AG10803 (cell line): Measurements from ENCODE around the gene ZCCHC2.
A peak's percentile ranks its signal among the peaks of the same experiment; 100 is the strongest.

ENCODE experiments used
- DNase-seq: peaks from one replicate; pipeline ENCODE4 v3.0.0; 2010; ENCODE audit warnings: low read depth
- H3K4me3 ChIP-seq: 2 replicates; pipeline ENCODE4 v1.5.1; 2011; ENCODE audit warnings: mild to moderate bottlenecking, low read length, control low read depth
- CTCF ChIP-seq: conservative IDR thresholded peaks from 2 replicates; pipeline ENCODE4 v1.5.1; 2011; ENCODE audit warnings: mild to moderate bottlenecking, low read length, control low read depth, inconsistent platforms

The ZCCHC2 gene

GRCh38 chr18:62499263-62499650 lies 23.6 kb upstream of the ZCCHC2 start:
- no peak overlapping the region for H3K4me3 ChIP-seq
- no peak for DNase-seq
- no peak for TF ChIP-seq CTCF

DNA sequence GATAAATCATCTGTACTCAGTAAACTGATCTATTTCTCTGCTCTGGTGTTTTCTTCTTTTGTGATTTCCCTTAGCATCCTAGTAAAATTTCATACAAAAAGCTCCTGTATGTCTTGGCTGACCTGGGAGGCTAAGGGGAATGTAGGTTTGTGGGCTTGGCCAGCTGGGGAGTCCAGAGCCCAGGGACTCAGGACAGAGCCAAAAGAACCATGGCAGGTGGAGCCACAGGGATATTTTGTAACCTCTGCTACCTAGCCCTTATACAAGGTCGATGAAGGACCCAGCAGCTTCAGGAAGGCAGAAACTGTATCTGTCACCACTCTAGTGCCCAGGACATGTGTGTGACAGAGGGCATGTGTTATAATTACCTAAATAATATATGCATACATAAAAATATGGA lies 22.7 kb upstream of the ZCCHC2 start:
- no peak overlapping the region for H3K4me3 ChIP-seq
- TF ChIP-seq CTCF, result no peak
- DNase-seq, result no peak

DNA sequence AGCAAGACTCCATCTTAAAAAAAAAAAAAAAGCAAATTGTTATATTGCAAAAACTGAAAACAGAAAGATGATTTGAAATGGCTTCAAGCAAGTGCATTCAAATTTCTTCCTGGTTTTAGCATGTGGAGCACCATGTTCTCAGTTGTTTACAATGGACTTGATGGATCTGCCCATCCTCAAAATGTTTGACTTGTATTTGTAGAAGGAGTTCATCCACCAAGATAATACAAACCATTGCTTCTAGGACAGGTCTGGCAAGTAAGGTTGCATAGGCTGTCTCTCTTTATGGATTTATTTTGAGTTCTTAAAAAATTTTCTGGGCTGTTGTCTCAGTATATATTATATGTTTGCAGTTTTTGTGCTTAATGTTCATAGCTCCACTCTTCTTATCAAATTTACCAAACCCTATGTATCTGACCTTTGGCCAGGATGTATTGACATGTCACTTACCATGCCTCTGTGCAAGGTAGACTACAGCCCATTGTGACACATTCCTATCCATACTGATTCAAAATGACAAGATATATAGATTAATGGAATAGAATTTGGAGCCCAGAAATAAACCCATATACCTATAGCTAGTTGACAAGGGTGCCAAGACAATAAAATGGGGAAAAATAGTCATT lies 21.7 kb upstream of the ZCCHC2 start:
- no peak for DNase-seq
- no peak for TF ChIP-seq CTCF
- H3K4me3 ChIP-seq, result no peak overlapping the region

- no peak for DNase-seq
- peak overlapping the region; percentile 31 for H3K4me3 ChIP-seq
- no peak for TF ChIP-seq CTCF
These were observed 16.9 kb upstream of the ZCCHC2 start for GRCh38 chr18:62505669-62506494.

- no peak for TF ChIP-seq CTCF
- DNase-seq, result no peak
- peak overlapping the region; percentile 31; the same call in 1 of the 2 replicates for H3K4me3 ChIP-seq
These were observed 16.2 kb upstream of the ZCCHC2 start for GRCh38 chr18:62506495-62507143.

GRCh38 chr18:62509779-62510178 lies 13.0 kb upstream of the ZCCHC2 start:
- no peak for TF ChIP-seq CTCF
- H3K4me3 ChIP-seq, result no peak overlapping the region

GRCh38 chr18:62510789-62511188 lies 12.0 kb upstream of the ZCCHC2 start:
- H3K4me3 ChIP-seq, result no peak overlapping the region
- no peak for DNase-seq
- no peak for TF ChIP-seq CTCF

More at GRCh38 chr18:62509779-62510178, 13.0 kb upstream of the ZCCHC2 start:
- no peak for DNase-seq
